ENCODE measurements around the gene MC1R. TPM values are rescaled to one million over a fixed set of nuclear protein-coding genes. Genes with fewer than 3 reads are reported as not detected.
"Not testable (repeated sequence)": the region's sequence is repeated elsewhere in the genome, so short reads cannot be mapped to it uniquely, and the experiment has no call there.

MC1R gene
- total RNA-seq, 1 donor from 2014 or later: 5.5 TPM

DNA sequence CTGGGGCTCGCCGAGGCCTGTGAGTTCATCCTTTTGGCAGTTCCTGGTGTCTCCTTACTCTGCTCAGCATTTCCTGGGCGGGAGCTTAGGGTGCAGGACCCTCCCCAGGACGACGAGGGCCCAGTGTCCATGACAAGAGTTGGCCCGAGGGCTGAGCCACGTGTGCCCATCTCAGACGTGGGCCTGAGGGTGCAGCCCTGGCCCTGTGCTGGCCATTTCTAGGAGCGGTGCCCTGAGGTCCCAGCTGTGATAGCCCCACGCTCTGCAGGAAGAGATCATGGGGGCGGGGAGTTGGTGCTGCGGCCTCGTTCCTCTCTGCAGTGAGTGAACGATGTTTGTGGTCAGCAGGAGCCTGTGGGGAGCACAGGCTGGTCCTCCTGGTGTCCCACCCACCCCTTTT is 6.0 kb upstream of the MC1R start:
- no peak for DNase-seq (ENCODE audit: low spot score)
- Mint-ChIP-seq H3K27me3 (ENCODE audit: insufficient read depth) (no peaks in the 10 kb centered on the region), H3K9me3 (no peaks in the 10 kb centered on the region), H3K4me1 (ENCODE audit: low read depth) (peaks cover 2% of the 10 kb centered on the region), H3K4me3 (no peak overlapping the region), H3K36me3 (ENCODE audit: low read depth) (peaks cover 33% of the 10 kb centered on the region), H3K27ac (no peak overlapping the region)
- intact Hi-C loops (cut with micrococcal nuclease): no loop called here

DNA sequence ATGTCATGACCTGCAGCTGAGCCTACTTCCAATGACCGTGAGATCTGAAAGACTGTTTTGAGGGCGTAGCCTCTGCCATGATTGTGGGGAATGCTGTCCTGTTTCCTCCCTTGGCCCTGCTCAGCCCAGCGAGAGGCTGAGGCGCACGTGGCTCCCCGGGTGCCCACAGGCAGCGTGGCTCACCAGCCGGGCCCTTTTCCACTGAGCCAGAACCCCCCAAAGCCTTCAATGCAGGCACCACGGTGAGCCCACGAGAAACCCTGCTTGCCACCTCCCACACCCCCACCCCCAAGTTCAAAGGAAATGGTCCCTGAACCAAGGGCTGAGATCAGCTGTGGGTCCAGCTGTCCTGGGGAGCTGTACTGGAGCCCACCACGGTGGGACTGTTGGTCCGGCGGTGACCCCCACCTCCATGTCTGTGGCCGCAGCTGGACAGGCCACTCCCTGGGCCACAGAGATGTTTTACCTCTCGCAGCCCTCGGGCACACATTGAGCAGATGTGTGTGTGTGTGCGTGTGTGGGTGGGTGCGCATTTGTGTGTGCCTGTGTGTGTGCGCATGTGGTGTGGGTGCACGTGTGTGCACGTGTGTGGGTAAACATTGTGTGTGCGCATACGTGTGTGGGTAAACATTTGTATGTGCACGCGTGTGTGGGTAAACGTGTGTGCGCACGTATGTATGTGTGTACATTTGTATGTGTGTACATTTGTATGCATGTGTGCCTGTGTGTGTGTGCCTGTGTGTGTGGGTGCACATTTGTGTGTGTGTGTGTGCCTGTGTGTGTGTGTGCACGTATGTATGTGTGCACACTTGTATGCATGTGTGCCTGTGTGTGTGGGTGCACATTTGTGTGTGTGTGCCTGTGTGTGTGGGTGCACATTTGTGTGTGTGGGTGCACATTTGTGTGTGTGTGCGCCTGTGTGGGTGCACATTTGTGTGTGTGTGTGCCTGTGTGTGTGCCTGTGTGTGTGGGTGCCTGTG is 5.0 kb upstream of the MC1R start:
- Mint-ChIP-seq H3K4me3 (no peak overlapping the region), H3K27ac (no peak overlapping the region), H3K36me3 (ENCODE audit: low read depth) (peaks cover 32% of the 10 kb centered on the region), H3K27me3 (ENCODE audit: insufficient read depth) (no peaks in the 10 kb centered on the region), H3K9me3 (no peaks in the 10 kb centered on the region), H3K4me1 (ENCODE audit: low read depth) (peaks cover 6% of the 10 kb centered on the region)
- intact Hi-C loops (cut with micrococcal nuclease): no loop called here
- DNase-seq (ENCODE audit: low spot score): no peak

DNA sequence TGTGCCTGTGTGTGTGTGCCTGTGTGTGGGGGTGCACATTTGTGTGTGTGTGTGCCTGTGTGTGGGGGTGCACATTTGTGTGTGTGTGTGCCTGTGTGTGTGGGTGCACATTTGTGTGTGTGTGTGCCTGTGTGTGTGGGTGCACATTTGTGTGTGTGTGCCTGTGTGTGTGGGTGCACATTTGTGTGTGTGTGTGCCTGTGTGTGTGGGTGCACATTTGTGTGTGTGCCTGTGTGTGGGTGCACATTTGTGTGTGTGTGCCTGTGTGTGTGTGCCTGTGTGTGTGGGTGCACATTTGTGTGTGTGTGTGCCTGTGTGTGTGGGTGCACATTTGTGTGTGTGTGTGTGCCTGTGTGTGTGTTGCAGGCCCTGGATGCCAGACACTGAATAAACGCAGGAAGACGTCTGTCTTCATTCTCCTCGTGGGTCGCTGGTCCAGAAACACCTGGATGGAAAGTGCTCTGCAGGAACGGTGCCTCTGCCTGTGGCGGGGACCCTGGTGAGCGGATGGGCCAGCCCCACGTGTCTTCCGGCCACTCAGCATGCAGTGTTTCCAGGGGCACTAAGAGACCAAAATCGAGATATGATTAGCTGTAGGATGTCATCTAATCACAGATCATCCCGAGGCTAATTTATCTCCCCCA is 3.9 kb upstream of the MC1R start:
- intact Hi-C loops (cut with micrococcal nuclease); H3K27me3 Mint-ChIP-seq (ENCODE audit: insufficient read depth); H3K4me3 Mint-ChIP-seq; H3K9me3 Mint-ChIP-seq; DNase-seq (ENCODE audit: low spot score); H3K27ac Mint-ChIP-seq; H3K4me1 Mint-ChIP-seq (ENCODE audit: low read depth): not testable (repeated sequence)
- peaks cover 27% of the 10 kb centered on the region for H3K36me3 Mint-ChIP-seq (ENCODE audit: low read depth)

DNA sequence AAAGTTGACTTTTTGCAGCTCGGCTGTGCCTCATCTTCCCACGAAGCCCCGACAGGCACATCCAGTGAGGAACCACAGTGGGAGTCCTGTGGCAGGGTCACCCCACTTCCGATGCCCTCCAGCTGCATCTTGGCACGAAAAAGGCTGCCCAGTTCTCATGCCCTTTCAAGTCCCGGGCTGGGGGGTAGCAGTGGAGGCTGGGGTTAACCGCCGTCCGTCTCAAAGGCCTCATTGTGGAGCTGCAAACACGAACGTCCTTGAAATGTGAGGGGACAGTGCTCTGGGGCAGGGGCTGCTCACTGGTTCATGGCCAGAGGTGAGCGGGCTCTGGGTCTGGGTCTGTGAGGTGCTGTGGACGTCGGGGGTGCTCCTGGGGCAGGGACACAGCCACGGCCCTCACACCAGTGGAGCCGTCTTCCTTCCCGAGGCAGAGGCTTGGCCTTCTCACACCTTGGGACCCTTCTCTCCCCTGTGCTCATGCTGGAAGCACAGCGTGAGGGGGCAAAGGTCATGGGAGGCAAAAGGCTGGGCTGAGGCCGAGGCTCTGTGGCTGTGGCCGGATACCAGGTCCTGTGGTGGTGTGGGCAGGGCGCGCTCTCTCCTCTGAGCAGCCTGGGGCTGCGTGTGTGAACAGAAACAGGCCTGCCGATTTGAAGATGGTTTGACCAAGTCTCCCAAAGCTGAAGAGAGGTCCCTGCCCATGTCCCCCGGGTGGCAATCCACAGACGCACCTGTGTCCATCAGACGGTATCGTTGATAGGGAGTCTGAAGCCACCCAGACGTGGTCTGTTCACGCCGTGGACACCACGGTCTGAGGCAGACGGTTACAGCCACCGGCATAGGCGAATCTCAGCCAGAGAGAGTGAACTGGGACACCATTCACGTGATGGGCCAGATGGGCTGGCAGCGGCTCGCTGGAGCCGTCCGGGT is 3.1 kb upstream of the MC1R start:
- intact Hi-C loops (cut with micrococcal nuclease): no loop called here
- H3K4me3 Mint-ChIP-seq: peak overlapping the region; percentile 7
- peaks cover 8% of the 10 kb centered on the region for H3K27me3 Mint-ChIP-seq (ENCODE audit: insufficient read depth)
- no peak for DNase-seq (ENCODE audit: low spot score)
- H3K27ac Mint-ChIP-seq: no peak overlapping the region
- no peaks in the 10 kb centered on the region for H3K9me3 Mint-ChIP-seq
- H3K36me3 Mint-ChIP-seq (ENCODE audit: low read depth): peaks cover 22% of the 10 kb centered on the region
- H3K4me1 Mint-ChIP-seq (ENCODE audit: low read depth): peaks cover 6% of the 10 kb centered on the region

DNA sequence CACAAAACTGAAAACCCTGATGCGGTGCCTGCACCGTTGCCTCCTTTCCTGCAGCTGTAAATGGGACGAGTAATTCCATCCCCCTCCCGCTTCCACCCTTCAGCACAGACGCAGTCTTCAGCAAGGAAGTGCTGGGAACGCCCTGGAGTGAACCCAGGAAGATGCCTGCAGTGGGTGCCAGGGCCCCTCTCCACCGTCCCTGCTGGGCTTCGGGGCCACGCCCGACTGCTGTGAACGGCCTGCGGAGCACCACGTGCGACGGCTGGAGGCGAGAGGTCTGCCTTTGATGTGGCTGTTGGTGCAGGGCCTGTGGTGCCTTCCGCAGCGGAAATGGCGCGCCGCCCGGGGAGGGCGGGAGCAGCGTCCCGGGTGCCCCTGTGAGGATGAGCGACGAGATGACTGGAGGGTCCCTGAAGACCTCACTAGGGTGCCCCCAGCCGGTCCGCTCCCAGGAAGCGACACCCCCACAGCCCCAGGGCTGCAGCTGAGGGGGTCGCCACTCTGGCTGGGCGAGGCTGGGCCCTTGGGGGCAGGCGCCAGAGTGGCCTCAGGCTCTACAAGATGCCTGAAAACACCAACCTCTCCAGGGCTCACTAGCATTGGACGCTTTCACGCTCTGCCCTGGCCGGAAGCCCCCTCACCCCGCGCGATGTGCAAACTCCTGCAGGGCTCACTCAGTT is 749 bp upstream of the MC1R start:
- H3K36me3 Mint-ChIP-seq (ENCODE audit: low read depth): peaks cover 14% of the 10 kb centered on the region
- peak overlapping the region; percentile 21 for H3K27ac Mint-ChIP-seq
- H3K27me3 Mint-ChIP-seq (ENCODE audit: insufficient read depth): peaks cover 13% of the 10 kb centered on the region
- H3K4me1 Mint-ChIP-seq (ENCODE audit: low read depth): peaks cover 13% of the 10 kb centered on the region
- peak; percentile 82 for DNase-seq (ENCODE audit: low spot score)
- no peaks in the 10 kb centered on the region for H3K9me3 Mint-ChIP-seq
- H3K4me3 Mint-ChIP-seq: peak overlapping the region; percentile 60
- intact Hi-C loops (cut with micrococcal nuclease): no loop called here

DNA sequence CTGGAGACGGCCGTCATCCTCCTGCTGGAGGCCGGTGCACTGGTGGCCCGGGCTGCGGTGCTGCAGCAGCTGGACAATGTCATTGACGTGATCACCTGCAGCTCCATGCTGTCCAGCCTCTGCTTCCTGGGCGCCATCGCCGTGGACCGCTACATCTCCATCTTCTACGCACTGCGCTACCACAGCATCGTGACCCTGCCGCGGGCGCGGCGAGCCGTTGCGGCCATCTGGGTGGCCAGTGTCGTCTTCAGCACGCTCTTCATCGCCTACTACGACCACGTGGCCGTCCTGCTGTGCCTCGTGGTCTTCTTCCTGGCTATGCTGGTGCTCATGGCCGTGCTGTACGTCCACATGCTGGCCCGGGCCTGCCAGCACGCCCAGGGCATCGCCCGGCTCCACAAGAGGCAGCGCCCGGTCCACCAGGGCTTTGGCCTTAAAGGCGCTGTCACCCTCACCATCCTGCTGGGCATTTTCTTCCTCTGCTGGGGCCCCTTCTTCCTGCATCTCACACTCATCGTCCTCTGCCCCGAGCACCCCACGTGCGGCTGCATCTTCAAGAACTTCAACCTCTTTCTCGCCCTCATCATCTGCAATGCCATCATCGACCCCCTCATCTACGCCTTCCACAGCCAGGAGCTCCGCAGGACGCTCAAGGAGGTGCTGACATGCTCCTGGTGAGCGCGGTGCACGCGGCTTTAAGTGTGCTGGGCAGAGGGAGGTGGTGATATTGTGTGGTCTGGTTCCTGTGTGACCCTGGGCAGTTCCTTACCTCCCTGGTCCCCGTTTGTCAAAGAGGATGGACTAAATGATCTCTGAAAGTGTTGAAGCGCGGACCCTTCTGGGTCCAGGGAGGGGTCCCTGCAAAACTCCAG is 1.1 kb downstream of the MC1R start:
- Mint-ChIP-seq H3K36me3 (ENCODE audit: low read depth) (peaks cover 2% of the 10 kb centered on the region), H3K27ac (no peak overlapping the region), H3K9me3 (no peaks in the 10 kb centered on the region), H3K4me3 (no peak overlapping the region), H3K4me1 (ENCODE audit: low read depth) (peaks cover 13% of the 10 kb centered on the region), H3K27me3 (ENCODE audit: insufficient read depth) (peaks cover 16% of the 10 kb centered on the region)
- intact Hi-C loops (cut with micrococcal nuclease): loop anchor here (5.0 to 10.0 kb wide), 3 partner anchors 105 to 217 kb away; partner anchors contain the start of genes SPATA2L, VPS9D1 and ZNF276
- no peak for DNase-seq (ENCODE audit: low spot score)

DNA sequence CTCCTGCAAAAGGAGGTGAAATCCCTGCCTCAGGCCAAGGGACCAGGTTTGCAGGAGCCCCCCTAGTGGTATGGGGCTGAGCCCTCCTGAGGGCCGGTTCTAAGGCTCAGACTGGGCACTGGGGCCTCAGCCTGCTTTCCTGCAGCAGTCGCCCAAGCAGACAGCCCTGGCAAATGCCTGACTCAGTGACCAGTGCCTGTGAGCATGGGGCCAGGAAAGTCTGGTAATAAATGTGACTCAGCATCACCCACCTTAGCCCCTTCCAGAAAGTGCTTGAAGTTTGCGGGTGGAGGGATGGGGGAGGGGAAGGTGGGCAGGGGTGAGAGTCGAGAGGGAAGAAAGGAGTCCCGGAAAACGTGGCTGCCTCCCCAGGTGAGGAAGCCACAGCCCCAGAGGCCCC is 2.1 kb downstream of the MC1R start:
- H3K27me3 Mint-ChIP-seq (ENCODE audit: insufficient read depth): peaks cover 24% of the 10 kb centered on the region
- no peaks in the 10 kb centered on the region for H3K9me3 Mint-ChIP-seq
- no peak for DNase-seq (ENCODE audit: low spot score)
- no peak overlapping the region for H3K27ac Mint-ChIP-seq
- intact Hi-C loops (cut with micrococcal nuclease): loop anchor here (5.0 to 10.0 kb wide), 3 partner anchors 104 to 218 kb away; partner anchors contain the start of genes SPATA2L, VPS9D1 and ZNF276
- H3K4me1 Mint-ChIP-seq (ENCODE audit: low read depth): peaks cover 13% of the 10 kb centered on the region
- H3K4me3 Mint-ChIP-seq: peak overlapping the region; percentile 51
- peaks cover 2% of the 10 kb centered on the region for H3K36me3 Mint-ChIP-seq (ENCODE audit: low read depth)

DNA sequence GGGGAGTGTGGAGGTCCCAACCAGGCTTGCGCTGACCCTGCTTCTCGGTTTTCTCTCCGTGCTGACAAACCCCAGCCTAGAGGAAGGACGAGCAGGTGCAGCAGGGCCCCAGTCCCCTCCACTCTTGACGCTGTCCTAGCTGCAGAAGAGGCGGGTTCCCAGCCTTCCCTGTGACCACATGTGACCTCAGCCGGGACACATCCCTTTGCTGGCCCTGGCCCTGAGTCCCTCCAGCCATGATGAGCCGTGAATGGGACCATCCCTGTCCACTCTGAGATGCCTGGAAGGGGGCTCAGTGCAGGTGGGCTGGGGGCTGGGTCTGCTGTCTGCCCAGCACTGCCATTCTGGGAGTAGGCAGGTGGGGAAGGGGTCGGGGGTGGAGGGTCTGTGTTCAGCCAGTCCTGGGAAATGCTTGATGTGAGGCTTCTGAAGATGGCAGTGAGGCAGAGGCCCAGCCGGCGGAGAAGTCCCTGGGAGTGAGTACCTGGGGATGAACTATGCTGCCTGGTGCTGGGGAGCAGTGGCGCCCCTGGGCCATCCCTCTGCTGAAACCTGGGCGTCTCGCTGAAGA is 2.6 kb downstream of the MC1R start:
- Mint-ChIP-seq H3K4me3 (peak overlapping the region; percentile 83), H3K4me1 (ENCODE audit: low read depth) (peaks cover 13% of the 10 kb centered on the region)
- intact Hi-C loops (cut with micrococcal nuclease): loop anchor here (5.0 to 10.0 kb wide), 3 partner anchors 104 to 219 kb away; partner anchors contain the start of genes SPATA2L, VPS9D1 and ZNF276

DNA sequence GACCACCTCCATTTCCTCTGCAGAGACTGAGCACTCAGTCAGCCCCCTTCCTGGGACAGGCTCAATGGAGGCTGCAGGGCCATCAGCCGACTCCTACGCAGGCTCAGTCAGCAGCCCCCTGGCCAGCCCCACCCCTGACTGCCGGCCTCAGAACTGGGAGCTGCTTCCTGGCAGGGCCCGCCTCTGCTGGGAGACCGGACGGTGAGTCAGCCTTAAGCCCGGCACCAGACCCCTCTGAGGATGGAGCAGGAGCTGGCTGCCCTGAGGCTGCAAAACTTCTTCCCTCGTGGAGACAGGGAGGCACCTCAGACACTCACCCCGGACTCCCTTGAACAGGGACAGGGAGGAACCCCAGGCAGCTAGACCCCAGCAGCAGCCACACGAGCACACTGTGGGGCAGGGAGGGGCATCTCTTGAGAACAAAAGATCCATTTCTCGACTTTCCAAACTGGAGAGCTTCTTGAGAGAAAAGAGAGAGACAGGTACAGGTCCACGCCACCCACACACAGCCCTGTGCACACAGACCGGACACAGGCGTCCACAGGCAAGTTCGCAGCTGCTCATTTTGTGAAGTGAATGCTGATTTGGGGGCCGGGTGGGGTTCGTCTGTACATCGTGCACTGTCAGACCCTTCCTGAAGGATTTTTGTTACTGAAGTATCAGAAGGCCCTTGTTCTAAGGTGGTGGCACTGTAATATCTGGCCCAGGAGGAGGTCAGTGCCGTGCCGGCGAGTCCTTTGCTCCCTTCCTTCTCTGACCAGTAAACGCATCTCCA is 3.2 kb downstream of the MC1R start:
- H3K4me3 Mint-ChIP-seq: peak overlapping the region; percentile 83
- no peaks in the 10 kb centered on the region for H3K9me3 Mint-ChIP-seq
- peaks cover 29% of the 10 kb centered on the region for H3K27me3 Mint-ChIP-seq (ENCODE audit: insufficient read depth)
- DNase-seq (ENCODE audit: low spot score): no peak
- peaks cover 13% of the 10 kb centered on the region for H3K4me1 Mint-ChIP-seq (ENCODE audit: low read depth)
- H3K27ac Mint-ChIP-seq: peak overlapping the region; percentile 15
- H3K36me3 Mint-ChIP-seq (ENCODE audit: low read depth): no peaks in the 10 kb centered on the region
- intact Hi-C loops (cut with micrococcal nuclease): loop anchor here (1.0 to 10.0 kb wide), 5 partner anchors 32 to 220 kb away; partner anchors contain the start of genes FANCA, SPATA2L, VPS9D1 and ZNF276

More for the DNA sequence above, 2.6 kb downstream of the MC1R start:
- Mint-ChIP-seq H3K36me3 (ENCODE audit: low read depth) (peaks cover under 1% of the 10 kb centered on the region), H3K27ac (no peak overlapping the region), H3K27me3 (ENCODE audit: insufficient read depth) (peaks cover 24% of the 10 kb centered on the region), H3K9me3 (no peaks in the 10 kb centered on the region)
- DNase-seq (ENCODE audit: low spot score): no peak

DNA sequence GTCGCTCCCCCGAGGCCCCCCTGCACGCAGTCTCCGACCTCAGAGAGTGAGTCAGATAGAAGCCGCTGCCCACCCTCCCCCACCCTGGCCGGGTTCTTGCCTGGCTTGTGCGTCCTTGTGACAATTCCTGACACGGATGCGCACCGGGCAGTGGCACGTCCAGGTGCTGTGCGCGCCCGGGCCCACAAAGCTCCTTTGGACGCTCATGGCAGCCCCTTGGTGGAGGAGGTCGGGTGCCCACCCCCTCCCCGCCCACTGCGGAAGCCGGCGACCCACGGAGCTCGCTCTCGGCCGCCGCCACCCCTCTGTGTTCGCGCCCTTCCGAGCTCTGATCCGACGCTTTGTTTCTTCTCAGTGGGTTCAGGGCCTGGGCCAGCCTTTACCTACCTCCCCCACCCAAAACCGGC is 3.8 kb downstream of the MC1R start:
- Mint-ChIP-seq H3K27ac (peak overlapping the region; percentile 15), H3K36me3 (ENCODE audit: low read depth) (no peaks in the 10 kb centered on the region), H3K4me1 (ENCODE audit: low read depth) (peaks cover 12% of the 10 kb centered on the region), H3K4me3 (peak overlapping the region; percentile 83), H3K9me3 (no peaks in the 10 kb centered on the region), H3K27me3 (ENCODE audit: insufficient read depth) (peaks cover 29% of the 10 kb centered on the region)
- no peak for DNase-seq (ENCODE audit: low spot score)
- intact Hi-C loops (cut with micrococcal nuclease): loop anchor here (1.0 to 10.0 kb wide), 5 partner anchors 32 to 220 kb away; partner anchors contain the start of genes FANCA, SPATA2L, VPS9D1 and ZNF276
